ENCODE measurements around the gene GKN1. TPM values are rescaled to one million over a fixed set of nuclear protein-coding genes. Genes with fewer than 3 reads are reported as not detected.

Gene GKN1
- total RNA-seq, 1 donor from 2014 or later: not detected

Other genes with a start within 250 kb of the GKN1 start
- 0.35 and 1.2 TPM in 2 replicates for gene ARHGAP25, start 239.8 kb upstream of the GKN1 start, total RNA-seq
- gene BMP10, start 103.2 kb upstream of the GKN1 start, total RNA-seq: not detected in 2 replicates
- not detected in 2 replicates for gene GKN2, start 21.7 kb upstream of the GKN1 start, total RNA-seq
- 3.3 and 26.5 TPM in 2 replicates for gene ANTXR1, start 38.5 kb downstream of the GKN1 start, total RNA-seq